GM12872 (cell line): Measurements from ENCODE around the gene TMEM132E.
A peak's percentile ranks its signal among the peaks of the same experiment; 100 is the strongest.

Experiments used
- CTCF ChIP-seq: IDR thresholded peaks from 3 replicates; pipeline ENCODE4 v1.5.1; 2011; ENCODE audit warnings: low read depth, mild to moderate bottlenecking, low read length, moderate library complexity; ENCODE audit not compliant: insufficient read depth

Gene TMEM132E

GRCh38 chr17:34562387-34562786 lies 17.0 kb upstream of the TMEM132E start:
- peak; percentile 62 for TF ChIP-seq CTCF

DNA sequence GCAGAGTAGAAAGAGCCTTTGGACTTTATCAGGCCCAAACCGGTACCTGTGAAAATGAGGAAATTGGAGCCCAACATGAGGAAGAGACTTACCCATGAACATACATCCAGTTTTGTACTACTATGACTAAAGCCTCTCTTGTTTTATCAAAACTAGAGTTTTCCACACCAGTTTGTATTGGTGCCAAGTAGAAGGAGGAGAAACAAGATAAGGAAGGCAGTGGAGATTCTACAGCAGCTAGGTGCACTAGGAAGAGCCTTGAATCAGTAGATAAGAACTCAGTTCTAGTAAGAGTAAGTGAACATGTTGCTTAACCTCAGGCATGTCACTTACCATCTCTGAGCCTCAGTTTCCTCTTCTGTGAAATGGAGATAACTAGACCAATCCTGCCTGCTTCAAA lies 13.7 kb upstream of the TMEM132E start:
- no peak for TF ChIP-seq CTCF

DNA sequence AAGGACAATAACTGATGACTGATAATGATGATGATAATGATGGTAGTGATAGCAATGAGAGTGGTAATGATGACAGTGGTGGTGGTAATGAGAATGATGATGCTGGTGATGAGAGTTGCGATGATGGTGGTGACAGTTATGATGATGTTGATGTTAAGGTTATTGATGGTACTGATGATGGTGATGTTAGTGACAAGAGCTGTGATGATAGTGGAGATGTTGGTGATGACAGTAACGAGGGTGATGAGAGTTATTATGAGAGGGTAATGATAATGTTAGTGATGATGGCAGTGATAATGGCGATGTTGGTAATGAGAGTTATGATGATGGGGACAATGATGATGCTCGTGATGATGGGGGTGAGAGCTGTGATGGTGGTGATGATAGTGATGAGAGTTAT lies 13.2 kb upstream of the TMEM132E start:
- no peak for TF ChIP-seq CTCF

DNA sequence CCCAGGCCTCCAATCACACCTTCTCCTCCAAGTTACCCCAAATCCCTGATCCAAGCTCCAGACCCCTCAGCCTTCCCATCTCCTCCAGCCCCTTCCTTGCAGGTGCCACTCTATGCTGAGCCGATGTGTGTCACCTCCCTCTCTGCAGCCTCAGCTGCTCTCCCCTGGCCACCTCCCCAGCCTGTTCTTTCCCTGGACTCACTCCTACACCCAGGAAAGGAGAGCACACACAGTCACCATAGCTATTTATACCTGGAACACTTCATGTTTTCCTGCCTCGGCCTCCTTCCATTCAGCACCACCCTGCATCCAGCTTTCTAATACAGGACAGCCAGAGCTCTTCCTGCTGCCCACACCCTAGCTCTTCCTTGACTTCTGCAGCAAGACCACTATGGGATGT lies 12.5 kb upstream of the TMEM132E start:
- TF ChIP-seq CTCF = no peak

DNA sequence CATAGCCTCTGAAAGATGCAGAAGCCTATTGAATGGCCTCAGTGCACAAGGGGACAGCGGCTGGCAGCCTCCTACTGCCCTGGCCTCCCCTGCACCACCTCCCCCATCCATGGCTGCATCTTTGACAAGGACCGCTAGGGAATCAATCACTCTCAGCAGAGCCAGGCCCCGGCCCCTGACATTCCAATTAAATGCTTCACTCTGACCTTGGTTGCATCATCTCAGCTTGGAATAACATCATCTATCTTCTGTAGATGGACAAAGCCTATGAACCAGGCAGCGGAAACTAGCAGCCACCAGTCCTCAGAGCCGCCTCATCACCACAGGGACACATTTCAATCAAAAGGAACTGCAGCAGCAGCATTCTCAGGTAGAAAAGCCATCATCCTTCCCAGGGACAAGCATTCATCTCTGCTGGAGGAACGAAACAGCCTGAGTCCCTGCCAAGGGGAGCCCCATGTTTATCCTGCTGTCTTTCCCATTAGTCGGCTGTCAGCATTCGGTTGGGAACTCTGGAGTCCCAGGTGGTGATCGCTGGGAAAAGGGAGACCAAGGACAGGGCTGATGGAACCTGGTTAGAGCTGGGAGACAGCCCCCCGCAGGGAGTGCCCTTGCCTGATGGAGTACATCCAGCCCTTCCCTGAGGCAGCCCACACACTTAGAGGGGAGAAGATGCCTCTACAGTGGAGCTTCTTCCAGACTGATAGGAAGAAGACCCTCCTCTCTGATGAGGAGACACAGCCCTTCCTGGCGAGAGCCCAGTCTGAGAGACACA lies 11.5 kb upstream of the TMEM132E start:
- TF ChIP-seq CTCF = no peak

GRCh38 chr17:34568953-34569352 lies 10.4 kb upstream of the TMEM132E start:
- TF ChIP-seq CTCF = no peak

- TF ChIP-seq CTCF = no peak
Measured at GRCh38 chr17:34569591-34569990, 9.8 kb upstream of the TMEM132E start.
